Stimulated activated naive CD4-positive, alpha-beta T cell (primary cell): ENCODE data around the gene MFGE8.

Experiments
- DNase-seq, 6 experiments: peaks; one replicate each; lab custom pipeline; 2025; lab: John Stamatoyannopoulos, UW

The MFGE8 gene

GRCh38 chr15:88874275-88874674 is 38.9 kb downstream of the MFGE8 start:
- DNase-seq = no peak

DNA sequence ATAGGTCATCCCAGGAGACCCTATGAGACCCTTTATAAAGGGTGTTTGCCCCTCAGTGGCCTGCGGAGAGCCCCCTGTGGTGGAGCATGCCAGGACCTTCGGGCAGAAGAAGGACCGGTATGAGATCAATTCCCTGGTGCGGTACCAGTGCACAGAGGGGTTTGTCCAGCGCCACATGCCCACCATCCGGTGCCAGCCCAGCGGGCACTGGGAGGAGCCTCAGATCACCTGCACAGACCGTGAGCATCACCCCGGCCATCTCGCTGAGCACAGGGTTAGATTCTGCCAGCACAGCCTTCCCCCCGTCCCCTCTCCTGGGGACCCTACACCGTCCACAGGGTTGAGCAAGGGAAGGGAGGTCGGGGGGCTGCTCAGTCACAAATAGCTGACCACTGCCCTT is 39.4 kb downstream of the MFGE8 start:
- DNase-seq = no peak

DNA sequence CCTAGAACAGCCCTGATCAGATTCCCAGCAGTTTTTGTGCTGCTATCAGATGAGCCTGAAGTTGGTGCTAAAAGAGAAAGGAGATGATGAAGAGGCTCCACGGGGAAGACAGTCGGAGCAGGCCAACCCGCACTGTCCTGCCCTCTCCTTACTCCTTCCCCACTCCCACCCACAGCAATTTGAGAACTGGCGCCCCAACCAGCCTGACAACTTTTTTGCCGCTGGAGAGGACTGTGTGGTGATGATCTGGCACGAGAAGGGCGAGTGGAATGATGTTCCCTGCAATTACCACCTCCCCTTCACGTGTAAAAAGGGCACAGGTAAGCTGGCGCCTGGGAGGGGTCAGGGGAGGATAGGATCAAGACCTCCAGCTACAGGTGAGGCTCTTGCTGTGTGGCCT is 40.5 kb downstream of the MFGE8 start:
- DNase-seq = no peak

DNA sequence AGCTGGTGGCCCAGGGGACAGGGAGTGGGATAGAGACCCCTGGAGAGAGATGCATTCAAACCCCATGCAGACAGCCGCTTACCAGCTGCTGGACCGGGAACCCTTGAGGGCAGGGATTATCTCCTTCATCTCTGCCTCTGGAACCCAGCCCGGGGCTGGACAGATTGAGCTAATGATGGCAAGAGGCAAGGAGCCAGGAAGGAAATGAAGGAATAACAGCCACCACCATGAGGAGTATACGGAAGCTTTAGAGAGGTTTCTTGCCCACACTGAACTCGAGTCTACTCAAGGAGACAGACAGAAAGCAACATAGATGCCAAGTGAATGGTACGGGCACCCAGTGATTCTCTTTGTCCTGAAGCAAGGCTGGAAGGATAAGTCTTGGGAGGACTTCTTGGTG is 41.1 kb downstream of the MFGE8 start:
- no peak for DNase-seq

- no peak for DNase-seq
These were observed 41.9 kb downstream of the MFGE8 start for GRCh38 chr15:88871313-88871712.

- no peak for DNase-seq
These were observed 46.8 kb downstream of the MFGE8 start for GRCh38 chr15:88866295-88866881.

DNA sequence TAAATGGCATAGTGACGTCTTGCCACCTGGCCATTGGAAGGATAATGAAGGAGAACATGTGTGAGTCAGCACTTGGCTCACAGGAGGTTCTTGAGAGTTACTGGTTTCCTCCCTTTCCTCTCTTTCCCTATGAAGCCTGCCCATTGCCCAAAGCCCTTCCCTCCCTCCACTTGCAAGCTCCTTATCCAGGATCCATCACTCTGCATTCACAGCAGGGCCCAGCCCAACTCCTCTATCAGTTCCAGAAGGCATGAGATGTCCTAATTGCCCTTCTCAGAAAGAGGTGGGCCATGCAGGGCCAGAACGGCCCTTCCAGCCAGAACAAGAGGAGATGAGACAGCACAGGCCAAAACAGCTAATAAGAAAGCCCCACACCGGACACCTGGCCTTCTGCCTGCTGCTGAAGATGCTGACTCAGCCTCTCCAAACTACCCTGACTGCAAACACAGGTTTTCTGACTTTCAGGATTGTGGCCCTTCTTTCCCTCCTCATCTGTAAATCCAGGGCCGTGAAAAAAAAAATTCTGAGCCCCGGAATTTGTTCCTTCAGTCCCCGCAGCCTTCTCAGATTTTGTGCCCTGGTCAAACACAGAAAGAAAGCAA is 47.6 kb downstream of the MFGE8 start:
- no peak for DNase-seq

- no peak for DNase-seq
These were observed 48.2 kb downstream of the MFGE8 start for GRCh38 chr15:88864861-88865497.

DNA sequence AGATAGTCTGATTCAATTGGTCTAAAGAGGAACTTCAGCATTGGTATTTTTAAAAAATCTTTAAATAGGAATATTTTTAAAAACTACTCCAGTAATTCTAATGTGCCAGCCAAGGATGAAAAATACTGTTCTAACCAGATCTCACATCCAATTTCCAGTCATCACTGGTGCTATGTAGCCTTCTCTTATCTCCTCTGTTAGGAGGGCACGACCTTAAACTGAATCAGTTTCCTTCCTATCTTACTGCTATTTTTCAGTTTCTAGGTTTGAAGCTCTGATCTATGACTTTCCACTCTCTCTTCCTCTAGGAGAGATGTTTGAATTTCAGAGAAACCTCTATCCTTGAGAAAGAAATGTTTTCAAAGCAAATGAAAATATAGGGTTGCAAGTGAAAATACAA is 49.8 kb downstream of the MFGE8 start:
- no peak for DNase-seq

DNA sequence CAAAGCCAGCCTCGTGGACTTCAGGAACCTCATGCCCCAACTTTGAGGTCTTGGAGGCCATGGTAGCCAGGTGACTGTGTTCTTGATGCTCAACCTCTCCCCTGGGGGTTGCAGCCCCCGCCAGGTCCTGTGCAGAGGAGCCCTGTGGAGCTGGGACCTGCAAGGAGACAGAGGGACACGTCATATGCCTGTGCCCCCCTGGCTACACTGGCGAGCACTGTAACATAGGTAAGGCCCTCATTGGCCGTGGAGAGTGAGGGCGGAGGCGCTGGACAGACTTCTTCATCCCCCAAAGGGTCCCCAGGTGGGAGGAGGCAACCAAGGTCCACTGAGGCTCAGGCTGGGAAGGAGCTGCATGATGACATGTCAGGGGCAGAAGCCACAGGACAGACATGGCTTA is 53.0 kb downstream of the MFGE8 start:
- DNase-seq = no peak

- DNase-seq = no peak
These were observed 53.6 kb downstream of the MFGE8 start for GRCh38 chr15:88859550-88859949.

- DNase-seq = no peak
These were observed 54.2 kb downstream of the MFGE8 start for GRCh38 chr15:88858934-88859333.

GRCh38 chr15:88852476-88852875 is 60.7 kb downstream of the MFGE8 start:
- no peak for DNase-seq

DNA sequence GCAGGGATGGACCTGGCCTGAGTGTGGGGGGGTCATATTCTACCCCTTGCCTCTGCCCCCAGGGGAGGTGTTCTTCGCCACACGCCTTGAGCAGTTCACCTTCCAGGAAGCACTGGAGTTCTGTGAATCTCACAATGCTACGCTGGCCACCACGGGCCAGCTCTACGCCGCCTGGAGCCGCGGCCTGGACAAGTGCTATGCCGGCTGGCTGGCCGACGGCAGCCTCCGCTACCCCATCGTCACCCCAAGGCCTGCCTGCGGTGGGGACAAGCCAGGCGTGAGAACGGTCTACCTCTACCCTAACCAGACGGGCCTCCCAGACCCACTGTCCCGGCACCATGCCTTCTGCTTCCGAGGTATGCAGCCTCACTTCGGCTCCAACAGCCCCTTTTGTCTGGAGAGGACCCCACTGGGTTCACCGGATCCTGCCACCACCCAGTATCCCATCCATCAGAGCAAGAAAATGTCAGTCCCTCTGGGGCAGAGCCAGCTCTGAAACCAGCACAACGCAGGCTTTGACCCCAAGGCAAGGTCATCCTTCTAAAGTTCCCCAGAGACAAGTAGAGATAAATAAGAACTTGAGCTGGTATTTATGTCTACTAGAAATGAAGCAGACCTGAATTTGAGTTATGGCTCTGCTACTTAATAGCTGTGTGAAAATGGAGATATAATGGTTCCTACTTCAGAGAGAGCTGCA is 63.7 kb downstream of the MFGE8 start:
- DNase-seq = no peak
